Activated T-helper 1 cell treated with anti-CD3 and anti-CD28 coated beads, Interleukin-12 subunit alpha, Interleukin-12 subunit beta, Interleukin-2, Interleukin-4 antibody, amounts not matched to agents 30 ng/mL and 10 ng/mL and 1 ng/mL, durations not matched to agents 14 hours and 24 hours and 36 hours (primary cell): ENCODE data around the gene ADAD1. TPM values are rescaled to one million over a fixed set of nuclear protein-coding genes. Genes with fewer than 3 reads are reported as not detected.
"Not testable (repeated sequence)": the region's sequence is repeated elsewhere in the genome, so short reads cannot be mapped to it uniquely, and the experiment has no call there.

Experiments used
- DNase-seq: peaks from one replicate; pipeline ENCODE4 v3.0.0; 2021; ENCODE audit warnings: low spot score
- H3K27ac Mint-ChIP-seq: one replicate; pipeline ENCODE4 v1.8.0; 2021; ENCODE audit warnings: mild to moderate bottlenecking, mixed read lengths
- H3K27me3 Mint-ChIP-seq: one replicate; pipeline ENCODE4 v1.8.0; 2022; ENCODE audit warnings: mild to moderate bottlenecking, moderate library complexity, mixed read lengths; ENCODE audit not compliant: insufficient read depth
- H3K36me3 Mint-ChIP-seq: one replicate; pipeline ENCODE4 v1.8.0; 2021; ENCODE audit warnings: low read depth, mixed read lengths
- H3K4me1 Mint-ChIP-seq: one replicate; pipeline ENCODE4 v1.8.0; 2021; ENCODE audit warnings: low read depth, mixed read lengths
- H3K4me3 Mint-ChIP-seq: one replicate; pipeline ENCODE4 v1.8.0; 2021; ENCODE audit warnings: mild to moderate bottlenecking, moderate library complexity, mixed read lengths
- H3K9me3 Mint-ChIP-seq: one replicate; pipeline ENCODE4 v1.8.0; 2021; ENCODE audit warnings: mixed read lengths
- intact Hi-C: fragments of 100-400 bp; cut with micrococcal nuclease; formaldehyde crosslinking; loops from one replicate; pipeline ENCODE4 v1.15.1; 2024
- total RNA-seq: library from RNA; stranded (reverse); gene quantifications from 2 replicates; pipeline ENCODE4 v1.2.3, GENCODE V29; 2022

The ADAD1 gene
- not detected in 2 replicates for total RNA-seq

DNA sequence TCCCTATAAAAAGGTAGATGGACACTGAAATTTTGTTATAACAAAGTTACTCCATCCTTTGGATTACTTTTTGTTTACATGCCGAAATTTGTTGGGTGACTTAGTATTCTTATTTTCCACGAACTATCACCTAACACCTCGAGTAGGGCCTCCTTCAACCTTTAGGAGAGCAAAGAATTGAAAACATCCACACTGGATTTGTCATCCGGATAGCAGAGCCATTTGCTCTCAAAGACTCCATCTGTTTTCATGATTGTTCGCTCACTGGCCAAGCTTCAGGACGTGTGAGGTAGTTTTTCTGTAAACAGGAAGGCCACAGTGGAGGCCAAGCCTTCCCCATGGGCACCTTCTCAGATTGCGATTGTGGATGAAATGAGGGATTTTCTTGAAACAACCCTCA is at the start of gene ADAD1:
TSS of gene ADAD1 (plus strand) at position 301 of the 400 bp plus-strand sequence. CDS start 1,059 bp downstream, outside the sequence.
- Mint-ChIP-seq H3K9me3 (no peaks in the 10 kb centered on the region), H3K4me3 (no peak within 1 kb of the TSS), H3K36me3 (no peaks in the 10 kb centered on the region), H3K4me1 (no peaks in the 10 kb centered on the region), H3K27ac (no peak within 1 kb of the TSS), H3K27me3 (no peaks in the 10 kb centered on the region)
- intact Hi-C loops, result no loop called here
- DNase-seq, result no peak

DNA sequence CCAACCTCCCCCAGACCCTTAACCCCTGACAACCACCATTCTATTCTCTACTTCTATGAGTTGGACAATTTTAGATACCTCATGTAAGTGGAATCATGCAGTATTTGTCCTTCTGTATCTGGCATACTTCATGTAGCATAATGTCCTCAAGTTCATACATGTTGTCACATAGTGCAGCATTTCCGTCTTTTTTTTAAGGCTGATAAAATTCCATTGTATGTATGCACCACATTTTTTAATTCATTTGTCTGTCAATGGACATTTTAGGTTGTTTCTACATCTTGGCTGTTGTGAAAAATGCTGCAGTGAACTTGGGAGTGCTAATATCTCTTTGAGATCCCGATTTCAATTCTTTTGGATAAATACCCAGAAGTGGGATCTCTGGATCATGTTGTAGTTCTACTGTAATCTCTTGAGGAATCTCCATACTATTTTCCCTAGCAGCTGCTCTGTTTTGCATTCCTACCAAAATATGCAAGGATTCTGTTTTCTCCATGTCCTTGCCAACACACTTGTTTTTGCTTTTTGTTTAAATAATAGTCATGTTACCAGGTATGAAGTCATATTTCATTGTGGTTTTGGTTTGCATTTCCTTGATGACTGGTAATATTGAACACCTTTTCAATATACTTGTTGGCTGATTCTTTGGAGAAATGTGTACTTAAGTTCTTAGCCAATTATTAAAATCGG is 48.8 kb upstream of the ADAD1 start:
- peaks cover 31% of the 10 kb centered on the region for H3K36me3 Mint-ChIP-seq
- peaks cover 11% of the 10 kb centered on the region for H3K4me1 Mint-ChIP-seq
- no peaks in the 10 kb centered on the region for H3K27me3 Mint-ChIP-seq
- H3K4me3 Mint-ChIP-seq, result no peak overlapping the region
- no peaks in the 10 kb centered on the region for H3K9me3 Mint-ChIP-seq
- DNase-seq, result no peak
- intact Hi-C loops, result loop anchor here (10.0 kb wide), 1 partner anchor 595 kb away; the partner anchor contains the start of gene NUDT6
- H3K27ac Mint-ChIP-seq, result no peak overlapping the region

DNA sequence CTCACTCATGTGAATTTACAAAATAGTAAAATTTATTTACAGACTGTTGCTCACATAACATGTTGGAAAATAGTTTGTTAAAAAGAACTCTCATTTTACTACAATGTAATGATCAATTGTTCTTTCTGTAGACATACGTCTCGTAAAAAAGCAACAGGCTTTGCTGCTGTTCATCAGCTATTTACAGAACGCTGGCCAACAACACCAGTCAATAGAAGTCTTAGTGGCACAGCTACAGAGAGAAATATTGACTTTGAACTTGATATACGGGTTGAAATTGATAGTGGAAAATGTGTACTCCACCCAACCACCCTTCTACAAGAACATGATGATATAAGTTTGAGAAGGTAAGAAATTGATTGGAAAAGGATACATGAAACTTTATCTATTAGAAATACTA is 47.6 kb upstream of the ADAD1 start:
- no peak for DNase-seq
- Mint-ChIP-seq H3K4me1 (peaks cover 13% of the 10 kb centered on the region), H3K36me3 (peaks cover 39% of the 10 kb centered on the region), H3K4me3 (no peak overlapping the region), H3K27me3 (no peaks in the 10 kb centered on the region), H3K9me3 (no peaks in the 10 kb centered on the region), H3K27ac (no peak overlapping the region)
- intact Hi-C loops, result no loop called here

DNA sequence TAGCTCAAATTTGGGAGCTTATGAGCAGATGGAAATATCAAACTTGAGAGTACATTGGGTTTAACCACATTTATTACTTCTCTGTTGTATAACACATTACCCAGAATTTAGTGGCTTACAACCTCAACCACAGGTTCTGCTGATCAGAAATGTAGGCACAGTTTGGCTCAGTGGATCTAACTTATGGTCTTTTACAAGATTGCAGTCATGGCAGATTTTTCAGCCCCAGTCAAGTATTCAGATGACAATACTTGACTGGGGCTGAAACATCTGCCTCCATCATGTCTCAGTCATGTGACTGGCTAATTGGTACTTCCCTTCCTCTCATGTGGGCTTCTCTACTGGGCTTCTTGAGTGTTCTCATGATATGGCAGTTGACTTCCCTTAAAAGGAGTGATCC is 44.0 kb upstream of the ADAD1 start:
- H3K36me3 Mint-ChIP-seq, result peaks cover 37% of the 10 kb centered on the region
- H3K27me3 Mint-ChIP-seq, result no peaks in the 10 kb centered on the region
- intact Hi-C loops, result no loop called here

DNA sequence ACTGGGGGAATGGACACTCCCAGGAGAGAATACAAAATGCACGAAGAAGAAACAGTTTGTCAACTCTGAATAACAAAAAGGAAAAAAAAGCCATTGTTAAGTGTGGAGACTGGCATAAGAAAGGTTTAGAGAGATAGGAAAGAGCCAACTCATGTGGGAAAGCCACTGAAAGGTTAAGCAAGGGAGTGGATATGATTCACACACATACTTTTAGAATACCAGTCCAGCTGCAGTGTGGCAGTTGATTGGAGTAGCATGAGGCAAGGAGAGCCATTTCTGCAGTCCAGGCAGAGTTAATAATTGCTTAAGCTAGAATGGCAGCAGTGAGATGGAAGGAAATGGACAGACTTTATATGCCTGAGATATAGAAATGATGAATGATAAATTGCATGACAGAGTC is 36.9 kb upstream of the ADAD1 start:
- no peak overlapping the region for H3K27ac Mint-ChIP-seq
- no peak for DNase-seq
- H3K27me3 Mint-ChIP-seq, result no peaks in the 10 kb centered on the region
- intact Hi-C loops, result no loop called here
- no peaks in the 10 kb centered on the region for H3K9me3 Mint-ChIP-seq
- no peaks in the 10 kb centered on the region for H3K4me1 Mint-ChIP-seq
- no peak overlapping the region for H3K4me3 Mint-ChIP-seq
- H3K36me3 Mint-ChIP-seq, result peaks cover 19% of the 10 kb centered on the region

More for the DNA sequence above, 44.0 kb upstream of the ADAD1 start:
- no peak overlapping the region for H3K27ac Mint-ChIP-seq
- no peak overlapping the region for H3K4me3 Mint-ChIP-seq
- H3K9me3 Mint-ChIP-seq, result no peaks in the 10 kb centered on the region
- peaks cover 13% of the 10 kb centered on the region for H3K4me1 Mint-ChIP-seq
- DNase-seq, result no peak

DNA sequence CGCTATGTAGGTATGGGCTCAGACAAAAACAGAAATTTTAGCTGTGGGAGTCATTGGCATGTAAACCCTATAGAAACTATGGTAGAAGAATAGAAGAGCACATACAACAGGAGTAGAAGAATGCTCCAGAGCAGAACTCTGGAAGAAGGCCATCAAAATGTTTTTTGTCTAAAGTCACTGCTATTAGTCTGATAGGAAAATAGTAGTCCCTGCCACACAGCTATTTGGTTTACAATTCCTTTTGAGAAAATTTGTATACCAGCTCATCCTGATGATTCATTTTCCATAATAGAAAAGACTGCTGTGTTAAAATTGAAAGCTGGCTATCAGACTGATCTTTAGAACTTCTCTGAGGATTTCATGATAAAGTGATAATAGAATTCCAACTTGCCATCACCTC is 32.8 kb upstream of the ADAD1 start:
- Mint-ChIP-seq H3K9me3 (no peaks in the 10 kb centered on the region), H3K27me3 (no peaks in the 10 kb centered on the region), H3K4me1 (no peaks in the 10 kb centered on the region), H3K36me3 (peaks cover 41% of the 10 kb centered on the region), H3K27ac (no peak overlapping the region), H3K4me3 (no peak overlapping the region)
- no peak for DNase-seq
- intact Hi-C loops, result no loop called here

DNA sequence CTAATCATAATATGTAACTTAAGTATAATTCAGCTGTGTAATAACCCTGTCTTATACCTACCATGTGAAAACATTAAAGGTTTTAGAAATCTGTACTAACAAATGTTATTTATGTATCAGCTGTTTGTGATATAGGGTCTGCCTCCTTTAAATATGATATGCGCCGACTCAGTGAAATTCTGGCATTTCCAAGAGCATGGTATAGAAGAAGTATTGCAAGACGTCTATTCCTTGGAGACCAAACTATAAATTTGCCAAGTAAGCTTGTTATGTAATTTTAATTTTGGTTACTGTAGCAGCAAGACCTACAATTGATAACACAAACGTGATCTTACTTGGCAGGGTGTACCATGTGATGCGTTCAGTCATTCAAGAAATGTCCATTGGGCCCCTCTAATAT is 32.3 kb upstream of the ADAD1 start:
- peaks cover 44% of the 10 kb centered on the region for H3K36me3 Mint-ChIP-seq
- H3K4me1 Mint-ChIP-seq, result no peaks in the 10 kb centered on the region
- intact Hi-C loops, result no loop called here
- no peak for DNase-seq
- no peaks in the 10 kb centered on the region for H3K9me3 Mint-ChIP-seq
- no peak overlapping the region for H3K4me3 Mint-ChIP-seq
- H3K27ac Mint-ChIP-seq, result no peak overlapping the region
- no peaks in the 10 kb centered on the region for H3K27me3 Mint-ChIP-seq

DNA sequence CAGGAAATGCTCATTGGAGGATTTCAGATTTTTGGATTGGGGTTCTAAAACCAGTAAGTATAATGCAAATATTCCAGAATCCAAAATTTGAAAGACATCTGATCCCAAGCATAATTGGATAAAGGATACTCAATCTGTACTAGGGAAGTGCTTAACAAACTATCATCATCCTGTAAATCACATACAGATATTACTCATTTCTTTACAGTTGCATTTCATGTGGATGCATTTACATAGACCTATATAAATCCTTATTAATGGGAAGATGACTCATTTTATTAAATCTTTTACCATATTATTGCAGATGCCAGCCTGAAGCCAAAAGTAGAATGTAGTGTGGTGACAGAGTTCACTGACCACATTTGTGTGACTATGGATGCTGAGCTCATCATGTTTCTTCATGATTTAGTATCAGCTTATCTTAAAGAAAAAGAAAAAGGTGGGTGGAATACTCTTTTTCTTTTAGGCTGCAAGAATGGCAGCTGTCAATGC is 22.4 kb upstream of the ADAD1 start:
- Mint-ChIP-seq H3K27me3 (no peaks in the 10 kb centered on the region), H3K36me3 (peaks cover 34% of the 10 kb centered on the region), H3K27ac (no peak overlapping the region), H3K4me1 (no peaks in the 10 kb centered on the region), H3K9me3 (no peaks in the 10 kb centered on the region), H3K4me3 (no peak overlapping the region)
- intact Hi-C loops, result loop anchor here (5.0 kb wide), 1 partner anchor 221 kb away; no protein-coding TSS in a partner anchor
- DNase-seq, result no peak

DNA sequence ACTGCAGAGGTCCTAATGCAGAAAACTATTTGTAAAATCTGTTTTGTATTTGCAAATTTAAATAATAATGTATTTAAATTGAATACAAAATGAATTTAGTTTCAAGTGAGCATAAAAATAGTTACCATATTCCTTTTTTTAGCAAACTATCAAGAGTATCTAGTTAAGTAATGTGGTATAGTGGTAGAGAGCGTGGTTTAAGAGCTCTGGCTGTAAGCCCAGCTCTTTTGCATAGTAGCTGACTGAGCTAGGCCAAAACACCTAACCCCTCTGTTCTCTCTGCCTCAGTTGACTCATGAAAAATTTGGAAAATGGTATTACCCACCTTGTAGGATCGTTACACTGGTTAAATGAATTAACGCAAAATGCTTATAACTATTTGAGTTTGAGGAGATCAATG is 18.1 kb upstream of the ADAD1 start:
- DNase-seq, result no peak
- no peak overlapping the region for H3K27ac Mint-ChIP-seq
- peaks cover 19% of the 10 kb centered on the region for H3K36me3 Mint-ChIP-seq
- H3K27me3 Mint-ChIP-seq, result no peaks in the 10 kb centered on the region
- intact Hi-C loops, result no loop called here
- H3K4me3 Mint-ChIP-seq, result no peak overlapping the region
- H3K4me1 Mint-ChIP-seq, result no peaks in the 10 kb centered on the region
- H3K9me3 Mint-ChIP-seq, result no peaks in the 10 kb centered on the region

DNA sequence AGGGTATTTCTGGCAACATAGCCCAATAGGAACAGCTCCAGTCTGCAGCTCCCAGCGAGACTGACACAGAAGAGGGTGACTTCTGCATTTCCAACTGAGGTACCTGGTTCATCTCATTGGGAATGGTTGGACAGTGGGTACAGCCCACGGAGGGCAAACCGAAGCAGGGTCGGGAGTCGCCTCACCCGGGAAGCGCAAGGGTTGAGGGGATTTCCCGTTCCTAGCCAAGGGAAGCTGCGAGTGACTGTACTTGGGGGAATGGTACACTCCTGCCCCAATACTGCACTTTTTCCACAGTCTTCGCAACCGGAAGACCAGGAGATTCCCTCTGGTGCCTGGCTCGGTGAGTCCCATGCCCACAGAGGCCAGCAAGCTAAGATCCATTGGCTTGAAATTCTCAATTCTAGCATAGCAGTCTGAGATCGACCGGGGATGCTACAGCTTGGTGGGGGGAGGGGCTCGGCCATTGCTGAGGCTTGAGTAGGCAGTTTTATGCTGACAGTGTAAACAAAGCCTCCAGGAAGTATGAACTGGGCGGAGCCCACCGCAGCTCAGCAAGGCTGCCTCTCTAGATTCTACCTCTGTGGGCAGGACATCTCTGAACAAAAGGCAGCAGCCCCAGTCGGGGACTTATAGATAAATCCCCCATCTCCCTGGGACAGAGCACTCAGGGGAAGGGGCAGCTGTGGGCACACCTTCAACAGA is 14.0 kb upstream of the ADAD1 start:
- Mint-ChIP-seq H3K27me3 (peaks cover 10% of the 10 kb centered on the region), H3K4me3 (no peak overlapping the region), H3K27ac (no peak overlapping the region), H3K9me3 (peaks cover 20% of the 10 kb centered on the region), H3K36me3 (peaks cover 10% of the 10 kb centered on the region), H3K4me1 (no peaks in the 10 kb centered on the region)
- intact Hi-C loops, result no loop called here
- no peak for DNase-seq

DNA sequence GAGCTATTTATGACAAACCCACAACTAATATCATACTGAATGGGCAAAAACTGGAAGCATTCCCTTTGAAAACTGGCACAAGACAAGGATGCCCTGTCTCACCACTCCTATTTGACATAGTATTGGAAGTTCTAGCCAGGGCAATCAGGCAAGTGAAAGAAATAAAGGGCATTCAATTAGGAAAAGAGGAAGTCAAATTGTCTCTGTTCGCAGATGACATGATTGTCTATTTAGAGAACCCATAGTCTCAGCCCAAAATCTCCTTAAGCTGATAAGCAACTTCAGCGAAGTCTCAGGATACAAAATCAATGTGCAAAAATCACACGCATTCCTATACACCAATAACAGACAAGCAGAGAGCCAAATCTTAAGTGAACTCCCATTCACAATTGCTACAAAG is 10.0 kb upstream of the ADAD1 start:
- H3K27ac Mint-ChIP-seq, H3K4me3 Mint-ChIP-seq, H3K4me1 Mint-ChIP-seq, DNase-seq, intact Hi-C loops, H3K36me3 Mint-ChIP-seq: not testable (repeated sequence)
- peaks cover 23% of the 10 kb centered on the region for H3K9me3 Mint-ChIP-seq
- H3K27me3 Mint-ChIP-seq, result peaks cover 10% of the 10 kb centered on the region

DNA sequence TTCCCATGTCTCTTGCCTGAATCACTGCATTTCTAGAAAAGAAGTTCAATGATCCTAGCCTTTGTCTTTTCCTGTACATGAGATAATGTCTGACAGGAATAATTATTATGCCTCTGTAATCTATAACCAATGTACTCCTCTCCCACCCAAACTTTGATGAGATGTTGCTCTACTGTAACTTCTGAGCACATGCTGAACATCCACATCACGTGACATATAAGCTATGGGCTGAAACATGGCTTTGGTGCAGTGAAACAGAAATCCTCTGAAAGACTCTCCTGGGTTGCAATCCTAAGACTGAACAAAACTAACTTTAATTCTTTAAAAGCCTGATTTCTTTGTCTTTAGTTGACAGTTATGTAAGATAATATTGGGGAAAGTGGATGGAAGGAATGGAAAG is 1.5 kb upstream of the ADAD1 start:
- Mint-ChIP-seq H3K36me3 (no peaks in the 10 kb centered on the region), H3K9me3 (no peaks in the 10 kb centered on the region), H3K27ac (no peak overlapping the region), H3K4me3 (no peak overlapping the region), H3K27me3 (no peaks in the 10 kb centered on the region), H3K4me1 (no peaks in the 10 kb centered on the region)
- intact Hi-C loops, result no loop called here
- no peak for DNase-seq

DNA sequence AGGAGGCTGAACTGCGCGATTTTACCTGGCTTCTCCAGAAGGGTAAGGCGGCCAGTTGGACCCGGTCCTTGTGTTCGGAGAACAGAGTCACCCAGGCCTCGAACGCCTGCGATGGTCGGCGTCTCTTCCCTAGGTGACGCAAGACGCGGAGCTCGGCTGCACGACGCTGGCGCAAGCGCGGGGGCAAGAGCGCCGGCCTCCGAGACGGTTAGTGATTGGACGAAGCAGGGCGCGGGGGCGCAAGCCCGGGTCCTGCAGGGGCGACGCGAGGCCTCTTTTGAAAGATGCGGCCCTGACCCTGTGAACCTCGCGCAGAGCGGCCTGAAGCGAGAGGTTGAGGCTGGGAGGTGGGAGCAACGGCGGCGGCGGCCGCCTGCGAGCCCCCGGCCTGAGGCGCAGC is 428 bp downstream of the ADAD1 start:
- no peak overlapping the region for H3K27ac Mint-ChIP-seq
- intact Hi-C loops, result no loop called here
- H3K4me1 Mint-ChIP-seq, result no peaks in the 10 kb centered on the region
- no peaks in the 10 kb centered on the region for H3K9me3 Mint-ChIP-seq
- H3K4me3 Mint-ChIP-seq, result no peak overlapping the region
- H3K27me3 Mint-ChIP-seq, result no peaks in the 10 kb centered on the region
- no peaks in the 10 kb centered on the region for H3K36me3 Mint-ChIP-seq
- no peak for DNase-seq
